SK-N-SH treated with all-trans-retinoic acid at 6 μM for 48 hours (cell line): Measurements from ENCODE around the gene F2.

Experiments used
- ATAC-seq: fragments of 200-7000 bp; cut with Tn5 transposase; 3 replicates; pipeline ENCODE4 v1.9.1; 2020; ENCODE audit warnings: mild to moderate bottlenecking, moderate library complexity
- ARNTL ChIP-seq: fragments of 450-650 bp; formaldehyde crosslinking; IDR thresholded peaks from 2 replicates; pipeline ENCODE4 v1.5.0; 2020; ENCODE audit warnings: low read depth, mild to moderate bottlenecking, moderate library complexity, borderline replicate concordance
- BACH2 ChIP-seq: fragments of 250-450 bp; sonication (Bioruptor Pico); IDR thresholded peaks from 2 replicates; pipeline ENCODE4 v1.9.0; 2021; ENCODE audit warnings: mild to moderate bottlenecking, borderline replicate concordance
- CREB5 ChIP-seq: fragments of 250-450 bp; sonication (Bioruptor Pico); IDR thresholded peaks from 2 replicates; pipeline ENCODE4 v1.5.1; 2020; ENCODE audit warnings: low read depth, mild to moderate bottlenecking, moderate library complexity
- CSDC2 ChIP-seq: fragments of 250-450 bp; sonication (Bioruptor Pico); IDR thresholded peaks from 2 replicates; pipeline ENCODE4 v1.5.0; 2020; ENCODE audit warnings: mild to moderate bottlenecking, moderate library complexity
- ESRRG ChIP-seq: fragments of 250-450 bp; sonication (Bioruptor Pico); IDR thresholded peaks from 2 replicates; pipeline ENCODE4 v1.6.1; 2021; ENCODE audit warnings: mild to moderate bottlenecking
- GLIS3 ChIP-seq: fragments of 250-450 bp; sonication (Bioruptor Pico); IDR thresholded peaks from 2 replicates; pipeline ENCODE4 v1.5.0; 2020; ENCODE audit warnings: mild to moderate bottlenecking, moderate library complexity
- ISL1 ChIP-seq: fragments of 250-450 bp; sonication (Bioruptor Pico); IDR thresholded peaks from 2 replicates; pipeline ENCODE4 v2.1.2; 2022; ENCODE audit warnings: mild to moderate bottlenecking, moderate library complexity
- PATZ1 ChIP-seq: fragments of 250-450 bp; sonication (Bioruptor Pico); IDR thresholded peaks from 2 replicates; pipeline ENCODE4 v1.8.0; 2020; ENCODE audit warnings: mild to moderate bottlenecking, moderate library complexity, borderline replicate concordance
- PPARA ChIP-seq: fragments of 250-450 bp; sonication (Bioruptor Pico); IDR thresholded peaks from 2 replicates; pipeline ENCODE4 v1.5.0; 2020; ENCODE audit warnings: mild to moderate bottlenecking, borderline replicate concordance
- RARB ChIP-seq: fragments of 250-450 bp; sonication (Bioruptor Pico); IDR thresholded peaks from 2 replicates; pipeline ENCODE4 v1.8.0; 2021; ENCODE audit warnings: mild to moderate bottlenecking, moderate library complexity
- SNAI2 ChIP-seq: fragments of 250-450 bp; sonication (Bioruptor Pico); IDR thresholded peaks from 2 replicates; pipeline ENCODE4 v1.5.0; 2020; ENCODE audit warnings: mild to moderate bottlenecking, moderate library complexity
- TCF4 ChIP-seq: fragments of 250-450 bp; sonication (Bioruptor Pico); IDR thresholded peaks from 2 replicates; pipeline ENCODE4 v1.8.0; 2021; ENCODE audit warnings: mild to moderate bottlenecking, moderate library complexity, borderline replicate concordance
- TOX ChIP-seq: fragments of 250-450 bp; sonication (Bioruptor Pico); IDR thresholded peaks from 2 replicates; pipeline ENCODE4 v1.8.0; 2021; ENCODE audit warnings: mild to moderate bottlenecking, moderate library complexity, borderline replicate concordance
- ZC3H10 ChIP-seq: fragments of 250-450 bp; sonication (Bioruptor Pico); IDR thresholded peaks from 2 replicates; pipeline ENCODE4 v1.5.1; 2021; ENCODE audit warnings: mild to moderate bottlenecking, moderate library complexity
- ZFP3 ChIP-seq: fragments of 250-450 bp; sonication (Bioruptor Pico); IDR thresholded peaks from 2 replicates; pipeline ENCODE4 v1.5.0; 2020; ENCODE audit warnings: mild to moderate bottlenecking, moderate library complexity
- ZFP30 ChIP-seq: fragments of 450-650 bp; formaldehyde crosslinking; IDR thresholded peaks from 2 replicates; pipeline ENCODE4 v1.5.0; 2022; ENCODE audit warnings: mild to moderate bottlenecking, moderate library complexity
- ZNF565 ChIP-seq: fragments of 450-650 bp; formaldehyde crosslinking; conservative IDR thresholded peaks from 2 replicates; pipeline ENCODE4 v1.5.0; 2020; ENCODE audit warnings: low read depth, mild to moderate bottlenecking, moderate library complexity
- ZNF70 ChIP-seq: fragments of 450-650 bp; formaldehyde crosslinking; IDR thresholded peaks from 2 replicates; pipeline ENCODE4 v1.5.0; 2020; ENCODE audit warnings: mild to moderate bottlenecking, moderate library complexity
- ZNF8 ChIP-seq: fragments of 450-650 bp; formaldehyde crosslinking; IDR thresholded peaks from 2 replicates; pipeline ENCODE4 v1.5.0; 2020; ENCODE audit warnings: mild to moderate bottlenecking, moderate library complexity
- TF ChIP-seq, protein P1 (sequence below): fragments of 250-450 bp; sonication (Bioruptor Pico); IDR thresholded peaks from 2 replicates; pipeline ENCODE4 v1.8.0; 2021; ENCODE audit warnings: low read depth, mild to moderate bottlenecking, moderate library complexity, borderline replicate concordance
- TF ChIP-seq, protein P2 (sequence below): fragments of 250-450 bp; sonication (Bioruptor Pico); IDR thresholded peaks from 2 replicates; pipeline ENCODE4 v1.5.1; 2021; ENCODE audit warnings: mild to moderate bottlenecking, moderate library complexity
- TF ChIP-seq, protein P3 (sequence below): fragments of 250-450 bp; sonication (Bioruptor Pico); IDR thresholded peaks from 2 replicates; pipeline ENCODE4 v1.5.0; 2020; ENCODE audit warnings: mild to moderate bottlenecking, moderate library complexity

F2 gene

DNA sequence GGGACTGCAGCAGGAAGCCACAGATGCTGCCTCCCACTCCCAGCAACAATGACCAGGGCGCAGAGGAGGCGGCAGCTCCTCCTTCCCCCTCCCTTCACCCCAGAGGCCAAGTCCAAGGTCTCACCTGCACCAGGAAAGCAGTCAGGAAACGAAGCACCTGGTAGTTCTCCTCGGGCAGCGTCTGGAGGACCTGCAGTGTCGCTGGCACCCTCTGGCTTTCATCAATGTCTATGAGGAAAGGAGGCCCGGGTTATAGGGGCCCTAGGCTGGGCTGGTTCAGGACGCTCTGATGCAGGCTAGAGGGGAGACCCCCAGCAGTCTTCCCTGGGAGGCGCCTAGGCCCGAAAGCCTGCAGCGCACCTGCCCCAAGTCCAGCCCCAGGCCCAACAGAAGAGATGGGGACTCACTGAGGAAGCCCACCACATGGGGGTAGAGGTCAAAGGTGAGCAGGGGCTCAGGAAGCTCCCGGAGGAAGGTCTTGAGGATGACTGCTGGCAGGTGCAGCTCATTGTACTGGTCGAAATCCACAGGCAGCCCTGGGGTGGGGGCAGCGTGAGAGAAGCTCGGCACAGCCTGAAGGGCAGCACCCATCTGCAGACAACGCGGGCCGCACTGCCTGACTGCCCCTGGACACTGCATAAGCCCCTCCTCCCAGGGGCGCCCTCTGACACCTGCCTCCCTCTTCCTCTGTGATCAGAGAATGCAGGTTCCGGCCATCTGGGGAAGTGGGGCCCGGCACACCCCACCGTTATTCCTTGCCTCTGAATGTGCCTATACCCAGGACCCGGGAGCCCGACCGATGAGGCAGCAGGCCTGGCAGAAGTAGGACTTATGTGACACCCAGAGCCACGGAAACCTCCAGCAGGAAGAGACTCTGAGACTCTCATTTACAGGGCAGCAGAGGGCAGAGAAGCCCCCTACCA lies 39.5 kb upstream of the F2 start (continued):
- no peak for TF ChIP-seq CREB5 (CRISPR knock-in tag)
- no peak for TF ChIP-seq PATZ1
- TF ChIP-seq ZFP3 (CRISPR knock-in tag), result no peak

GRCh38 chr11:46680164-46680760 lies 38.8 kb upstream of the F2 start:
- TF ChIP-seq, protein P1, sequence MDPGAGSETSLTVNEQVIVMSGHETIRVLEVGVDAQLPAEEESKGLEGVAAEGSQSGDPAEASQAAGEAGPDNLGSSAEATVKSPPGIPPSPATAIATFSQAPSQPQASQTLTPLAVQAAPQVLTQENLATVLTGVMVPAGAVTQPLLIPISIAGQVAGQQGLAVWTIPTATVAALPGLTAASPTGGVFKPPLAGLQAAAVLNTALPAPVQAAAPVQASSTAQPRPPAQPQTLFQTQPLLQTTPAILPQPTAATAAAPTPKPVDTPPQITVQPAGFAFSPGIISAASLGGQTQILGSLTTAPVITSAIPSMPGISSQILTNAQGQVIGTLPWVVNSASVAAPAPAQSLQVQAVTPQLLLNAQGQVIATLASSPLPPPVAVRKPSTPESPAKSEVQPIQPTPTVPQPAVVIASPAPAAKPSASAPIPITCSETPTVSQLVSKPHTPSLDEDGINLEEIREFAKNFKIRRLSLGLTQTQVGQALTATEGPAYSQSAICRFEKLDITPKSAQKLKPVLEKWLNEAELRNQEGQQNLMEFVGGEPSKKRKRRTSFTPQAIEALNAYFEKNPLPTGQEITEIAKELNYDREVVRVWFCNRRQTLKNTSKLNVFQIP (CRISPR knock-in tag), result no peak
- TF ChIP-seq GLIS3, result no peak
- TF ChIP-seq TCF4 (CRISPR knock-in tag), result no peak
- no peak for TF ChIP-seq PPARA (CRISPR knock-in tag)
- TF ChIP-seq RARB (CRISPR knock-in tag), result no peak
- TF ChIP-seq ISL1 (CRISPR knock-in tag), result no peak
- TF ChIP-seq ZNF8 (CRISPR knock-in tag), result no peak
- TF ChIP-seq, protein P2, sequence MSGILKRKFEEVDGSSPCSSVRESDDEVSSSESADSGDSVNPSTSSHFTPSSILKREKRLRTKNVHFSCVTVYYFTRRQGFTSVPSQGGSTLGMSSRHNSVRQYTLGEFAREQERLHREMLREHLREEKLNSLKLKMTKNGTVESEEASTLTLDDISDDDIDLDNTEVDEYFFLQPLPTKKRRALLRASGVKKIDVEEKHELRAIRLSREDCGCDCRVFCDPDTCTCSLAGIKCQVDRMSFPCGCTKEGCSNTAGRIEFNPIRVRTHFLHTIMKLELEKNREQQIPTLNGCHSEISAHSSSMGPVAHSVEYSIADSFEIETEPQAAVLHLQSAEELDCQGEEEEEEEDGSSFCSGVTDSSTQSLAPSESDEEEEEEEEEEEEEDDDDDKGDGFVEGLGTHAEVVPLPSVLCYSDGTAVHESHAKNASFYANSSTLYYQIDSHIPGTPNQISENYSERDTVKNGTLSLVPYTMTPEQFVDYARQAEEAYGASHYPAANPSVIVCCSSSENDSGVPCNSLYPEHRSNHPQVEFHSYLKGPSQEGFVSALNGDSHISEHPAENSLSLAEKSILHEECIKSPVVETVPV (CRISPR knock-in tag), result no peak
- TF ChIP-seq CREB5 (CRISPR knock-in tag), result no peak
- TF ChIP-seq CSDC2 (CRISPR knock-in tag), result no peak
- no peak for TF ChIP-seq ARNTL (CRISPR knock-in tag)
- no peak for TF ChIP-seq ZC3H10 (CRISPR knock-in tag)
- no peak for TF ChIP-seq BACH2 (CRISPR knock-in tag)
- TF ChIP-seq ZFP3 (CRISPR knock-in tag), result no peak
- TF ChIP-seq ESRRG (CRISPR knock-in tag), result no peak
- TF ChIP-seq ZNF70, result no peak
- TF ChIP-seq ZFP30 (CRISPR knock-in tag), result no peak
- TF ChIP-seq ZNF565 (CRISPR knock-in tag), result no peak
- no peak for TF ChIP-seq PATZ1
- no peak for ATAC-seq

DNA sequence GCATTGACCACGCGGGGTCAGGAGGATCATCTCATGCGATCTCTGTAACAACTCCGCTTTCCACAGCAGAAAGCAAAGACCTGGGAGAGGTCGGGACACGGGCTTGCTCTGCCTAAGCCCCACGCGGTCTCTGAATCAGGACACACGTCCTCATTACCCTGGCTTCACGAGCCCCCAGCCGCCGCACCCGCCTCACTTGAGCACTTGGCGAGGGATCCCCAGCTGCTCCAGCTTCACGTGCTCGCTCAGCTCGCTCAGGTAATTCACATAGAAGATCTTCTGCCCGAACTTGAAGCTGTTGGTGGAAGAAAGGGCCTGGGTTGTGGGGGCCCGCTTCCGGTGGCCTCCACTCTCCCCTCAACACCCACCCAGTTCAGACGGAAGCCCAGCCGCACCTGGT lies 38.2 kb upstream of the F2 start:
- ATAC-seq, result no peak
- TF ChIP-seq SNAI2 (CRISPR knock-in tag), result no peak
- TF ChIP-seq PATZ1, result no peak
- TF ChIP-seq TOX (CRISPR knock-in tag), result no peak
- TF ChIP-seq, protein P3, sequence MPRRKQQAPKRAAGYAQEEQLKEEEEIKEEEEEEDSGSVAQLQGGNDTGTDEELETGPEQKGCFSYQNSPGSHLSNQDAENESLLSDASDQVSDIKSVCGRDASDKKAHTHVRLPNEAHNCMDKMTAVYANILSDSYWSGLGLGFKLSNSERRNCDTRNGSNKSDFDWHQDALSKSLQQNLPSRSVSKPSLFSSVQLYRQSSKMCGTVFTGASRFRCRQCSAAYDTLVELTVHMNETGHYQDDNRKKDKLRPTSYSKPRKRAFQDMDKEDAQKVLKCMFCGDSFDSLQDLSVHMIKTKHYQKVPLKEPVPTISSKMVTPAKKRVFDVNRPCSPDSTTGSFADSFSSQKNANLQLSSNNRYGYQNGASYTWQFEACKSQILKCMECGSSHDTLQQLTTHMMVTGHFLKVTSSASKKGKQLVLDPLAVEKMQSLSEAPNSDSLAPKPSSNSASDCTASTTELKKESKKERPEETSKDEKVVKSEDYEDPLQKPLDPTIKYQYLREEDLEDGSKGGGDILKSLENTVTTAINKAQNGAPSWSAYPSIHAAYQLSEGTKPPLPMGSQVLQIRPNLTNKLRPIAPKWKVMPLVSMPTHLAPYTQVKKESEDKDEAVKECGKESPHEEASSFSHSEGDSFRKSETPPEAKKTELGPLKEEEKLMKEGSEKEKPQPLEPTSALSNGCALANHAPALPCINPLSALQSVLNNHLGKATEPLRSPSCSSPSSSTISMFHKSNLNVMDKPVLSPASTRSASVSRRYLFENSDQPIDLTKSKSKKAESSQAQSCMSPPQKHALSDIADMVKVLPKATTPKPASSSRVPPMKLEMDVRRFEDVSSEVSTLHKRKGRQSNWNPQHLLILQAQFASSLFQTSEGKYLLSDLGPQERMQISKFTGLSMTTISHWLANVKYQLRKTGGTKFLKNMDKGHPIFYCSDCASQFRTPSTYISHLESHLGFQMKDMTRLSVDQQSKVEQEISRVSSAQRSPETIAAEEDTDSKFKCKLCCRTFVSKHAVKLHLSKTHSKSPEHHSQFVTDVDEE (CRISPR knock-in tag), result no peak
- no peak for TF ChIP-seq CSDC2 (CRISPR knock-in tag)
- TF ChIP-seq RARB (CRISPR knock-in tag), result no peak
